ENCODE measurements around the gene ATE1.

ATE1 gene

GRCh38 chr10:121722665-121723064 is 205.2 kb downstream of the ATE1 start:
- TF ChIP-seq EP300 (IDR thresholded peaks at IDR 0.05; ENCODE audit: borderline replicate concordance) (no peak), TEAD4 (IDR thresholded peaks at IDR 0.05) (no peak), EGR1 (IDR thresholded peaks at IDR 0.05) (no peak), NFIC (IDR thresholded peaks at IDR 0.05) (no peak), TAF1 (IDR thresholded peaks at IDR 0.05; ENCODE audit: low read depth) (no peak), YY1 (IDR thresholded peaks at IDR 0.05; ENCODE audit: low read depth) (no peak), CEBPB (IDR thresholded peaks at IDR 0.05) (no peak), MAX (IDR thresholded peaks at IDR 0.05) (no peak), RAD21 (IDR thresholded peaks at IDR 0.05; ENCODE audit: low read depth) (no peak), TCF12 (IDR thresholded peaks at IDR 0.05; ENCODE audit: low read depth) (no peak), FOXM1 (IDR thresholded peaks at IDR 0.05; ENCODE audit: borderline replicate concordance, low read depth) (no peak), CREB1 (IDR thresholded peaks at IDR 0.05; ENCODE audit: low read depth) (no peak), ZBTB7A (IDR thresholded peaks at IDR 0.05; ENCODE audit: low read depth) (no peak)
- TF ChIP-seq, protein P1, sequence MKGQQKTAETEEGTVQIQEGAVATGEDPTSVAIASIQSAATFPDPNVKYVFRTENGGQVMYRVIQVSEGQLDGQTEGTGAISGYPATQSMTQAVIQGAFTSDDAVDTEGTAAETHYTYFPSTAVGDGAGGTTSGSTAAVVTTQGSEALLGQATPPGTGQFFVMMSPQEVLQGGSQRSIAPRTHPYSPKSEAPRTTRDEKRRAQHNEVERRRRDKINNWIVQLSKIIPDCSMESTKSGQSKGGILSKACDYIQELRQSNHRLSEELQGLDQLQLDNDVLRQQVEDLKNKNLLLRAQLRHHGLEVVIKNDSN (IDR thresholded peaks at IDR 0.05) = no peak
- TF ChIP-seq, protein P2, sequence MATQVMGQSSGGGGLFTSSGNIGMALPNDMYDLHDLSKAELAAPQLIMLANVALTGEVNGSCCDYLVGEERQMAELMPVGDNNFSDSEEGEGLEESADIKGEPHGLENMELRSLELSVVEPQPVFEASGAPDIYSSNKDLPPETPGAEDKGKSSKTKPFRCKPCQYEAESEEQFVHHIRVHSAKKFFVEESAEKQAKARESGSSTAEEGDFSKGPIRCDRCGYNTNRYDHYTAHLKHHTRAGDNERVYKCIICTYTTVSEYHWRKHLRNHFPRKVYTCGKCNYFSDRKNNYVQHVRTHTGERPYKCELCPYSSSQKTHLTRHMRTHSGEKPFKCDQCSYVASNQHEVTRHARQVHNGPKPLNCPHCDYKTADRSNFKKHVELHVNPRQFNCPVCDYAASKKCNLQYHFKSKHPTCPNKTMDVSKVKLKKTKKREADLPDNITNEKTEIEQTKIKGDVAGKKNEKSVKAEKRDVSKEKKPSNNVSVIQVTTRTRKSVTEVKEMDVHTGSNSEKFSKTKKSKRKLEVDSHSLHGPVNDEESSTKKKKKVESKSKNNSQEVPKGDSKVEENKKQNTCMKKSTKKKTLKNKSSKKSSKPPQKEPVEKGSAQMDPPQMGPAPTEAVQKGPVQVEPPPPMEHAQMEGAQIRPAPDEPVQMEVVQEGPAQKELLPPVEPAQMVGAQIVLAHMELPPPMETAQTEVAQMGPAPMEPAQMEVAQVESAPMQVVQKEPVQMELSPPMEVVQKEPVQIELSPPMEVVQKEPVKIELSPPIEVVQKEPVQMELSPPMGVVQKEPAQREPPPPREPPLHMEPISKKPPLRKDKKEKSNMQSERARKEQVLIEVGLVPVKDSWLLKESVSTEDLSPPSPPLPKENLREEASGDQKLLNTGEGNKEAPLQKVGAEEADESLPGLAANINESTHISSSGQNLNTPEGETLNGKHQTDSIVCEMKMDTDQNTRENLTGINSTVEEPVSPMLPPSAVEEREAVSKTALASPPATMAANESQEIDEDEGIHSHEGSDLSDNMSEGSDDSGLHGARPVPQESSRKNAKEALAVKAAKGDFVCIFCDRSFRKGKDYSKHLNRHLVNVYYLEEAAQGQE (IDR thresholded peaks at IDR 0.05; ENCODE audit: low read depth) = no peak

GRCh38 chr10:121721257-121721656 is 206.6 kb downstream of the ATE1 start:
- TF ChIP-seq CEBPB (IDR thresholded peaks at IDR 0.05) (no peak), YY1 (IDR thresholded peaks at IDR 0.05; ENCODE audit: low read depth) (no peak), TAF1 (IDR thresholded peaks at IDR 0.05; ENCODE audit: low read depth) (no peak)

GRCh38 chr10:121715969-121716368 is 211.9 kb downstream of the ATE1 start:
- TF ChIP-seq FOXM1 (IDR thresholded peaks at IDR 0.05; ENCODE audit: borderline replicate concordance, low read depth) (no peak), TAF1 (IDR thresholded peaks at IDR 0.05; ENCODE audit: low read depth) (no peak), RAD21 (IDR thresholded peaks at IDR 0.05; ENCODE audit: low read depth) (no peak), EP300 (IDR thresholded peaks at IDR 0.05; ENCODE audit: borderline replicate concordance) (no peak), YY1 (IDR thresholded peaks at IDR 0.05; ENCODE audit: low read depth) (no peak), CREB1 (IDR thresholded peaks at IDR 0.05; ENCODE audit: low read depth) (no peak), TCF12 (IDR thresholded peaks at IDR 0.05; ENCODE audit: low read depth) (no peak), NFIC (IDR thresholded peaks at IDR 0.05) (no peak)

- TF ChIP-seq YY1 (IDR thresholded peaks at IDR 0.05; ENCODE audit: low read depth) (no peak), CEBPB (IDR thresholded peaks at IDR 0.05) (no peak), ZBTB7A (IDR thresholded peaks at IDR 0.05; ENCODE audit: low read depth) (no peak), MAX (IDR thresholded peaks at IDR 0.05) (no peak), TAF1 (IDR thresholded peaks at IDR 0.05; ENCODE audit: low read depth) (no peak), EGR1 (IDR thresholded peaks at IDR 0.05) (no peak), EP300 (IDR thresholded peaks at IDR 0.05; ENCODE audit: borderline replicate concordance) (no peak), TCF12 (IDR thresholded peaks at IDR 0.05; ENCODE audit: low read depth) (no peak), RAD21 (IDR thresholded peaks at IDR 0.05; ENCODE audit: low read depth) (no peak), NFIC (IDR thresholded peaks at IDR 0.05) (no peak), CREB1 (IDR thresholded peaks at IDR 0.05; ENCODE audit: low read depth) (no peak), FOXM1 (IDR thresholded peaks at IDR 0.05; ENCODE audit: borderline replicate concordance, low read depth) (no peak), TEAD4 (IDR thresholded peaks at IDR 0.05) (no peak)
- TF ChIP-seq, protein P1 (IDR thresholded peaks at IDR 0.05) = no peak
- TF ChIP-seq, protein P2 (IDR thresholded peaks at IDR 0.05; ENCODE audit: low read depth) = no peak
These were observed 212.8 kb downstream of the ATE1 start for GRCh38 chr10:121715076-121715475.

- TF ChIP-seq TCF12 (IDR thresholded peaks at IDR 0.05; ENCODE audit: low read depth) = no peak
- TF ChIP-seq CEBPB (IDR thresholded peaks at IDR 0.05) = no peak
- no peak for TF ChIP-seq FOXM1 (IDR thresholded peaks at IDR 0.05; ENCODE audit: borderline replicate concordance, low read depth)
- no peak for TF ChIP-seq YY1 (IDR thresholded peaks at IDR 0.05; ENCODE audit: low read depth)
- TF ChIP-seq MAX (IDR thresholded peaks at IDR 0.05) = no peak
- TF ChIP-seq TEAD4 (IDR thresholded peaks at IDR 0.05) = no peak
- no peak for TF ChIP-seq ZBTB7A (IDR thresholded peaks at IDR 0.05; ENCODE audit: low read depth)
- TF ChIP-seq EGR1 (IDR thresholded peaks at IDR 0.05) = no peak
- TF ChIP-seq, protein P1 (IDR thresholded peaks at IDR 0.05) = no peak
- TF ChIP-seq EP300 (IDR thresholded peaks at IDR 0.05; ENCODE audit: borderline replicate concordance) = no peak
- TF ChIP-seq NFIC (IDR thresholded peaks at IDR 0.05) = no peak
- no peak for TF ChIP-seq TAF1 (IDR thresholded peaks at IDR 0.05; ENCODE audit: low read depth)
- TF ChIP-seq CREB1 (IDR thresholded peaks at IDR 0.05; ENCODE audit: low read depth) = no peak
These were observed 214.3 kb downstream of the ATE1 start for GRCh38 chr10:121713486-121713885.

Data from Ishikawa (cell line).